Astrocyte of the spinal cord (primary cell): Measurements from ENCODE around the gene GTPBP4.

Experiments
- DNase-seq: peaks from one replicate; pipeline ENCODE4 v3.0.0; 2011; ENCODE audit warnings: low read depth, low spot score
- H3K4me3 ChIP-seq: 2 replicates; pipeline ENCODE4 v1.5.1; 2011; ENCODE audit warnings: low read depth, mild to moderate bottlenecking, low read length, moderate library complexity
- in situ Hi-C: cut with HindIII; loops from 2 replicates; pipeline ENCODE4 v1.10.0; 2017; ENCODE audit warnings: low sequenced_read_pairs
- TF ChIP-seq, protein P1 (sequence below): IDR thresholded peaks from 2 replicates; pipeline ENCODE4 v1.5.1; 2012; ENCODE audit warnings: low read depth, mild to moderate bottlenecking, low read length, inconsistent platforms

The GTPBP4 gene

DNA sequence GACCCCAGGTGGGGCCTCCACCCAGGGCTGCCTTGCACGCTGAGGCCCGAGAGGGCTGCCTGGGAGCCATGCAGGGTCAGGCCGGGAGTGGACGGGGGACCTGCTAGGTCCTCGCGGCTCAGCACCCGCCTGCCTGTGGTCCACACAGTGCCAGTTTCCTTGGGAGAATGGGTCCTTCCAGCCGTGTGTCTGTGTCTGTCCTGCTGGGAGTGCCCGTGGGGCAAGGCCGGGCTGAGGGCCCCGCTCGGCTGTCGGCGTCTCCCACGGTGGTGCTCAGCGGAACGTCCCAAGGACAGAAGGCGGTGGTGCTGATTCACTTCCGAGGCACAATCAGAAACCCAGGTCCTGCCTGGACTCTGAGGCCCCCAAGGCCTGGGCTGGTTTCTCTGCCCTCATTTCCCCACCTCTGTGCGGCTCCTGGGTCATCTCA is 23.2 kb upstream of the GTPBP4 start:
- no peak overlapping the region for H3K4me3 ChIP-seq
- in situ Hi-C loops: no loop called here
- no peak for DNase-seq
- TF ChIP-seq, protein P1, sequence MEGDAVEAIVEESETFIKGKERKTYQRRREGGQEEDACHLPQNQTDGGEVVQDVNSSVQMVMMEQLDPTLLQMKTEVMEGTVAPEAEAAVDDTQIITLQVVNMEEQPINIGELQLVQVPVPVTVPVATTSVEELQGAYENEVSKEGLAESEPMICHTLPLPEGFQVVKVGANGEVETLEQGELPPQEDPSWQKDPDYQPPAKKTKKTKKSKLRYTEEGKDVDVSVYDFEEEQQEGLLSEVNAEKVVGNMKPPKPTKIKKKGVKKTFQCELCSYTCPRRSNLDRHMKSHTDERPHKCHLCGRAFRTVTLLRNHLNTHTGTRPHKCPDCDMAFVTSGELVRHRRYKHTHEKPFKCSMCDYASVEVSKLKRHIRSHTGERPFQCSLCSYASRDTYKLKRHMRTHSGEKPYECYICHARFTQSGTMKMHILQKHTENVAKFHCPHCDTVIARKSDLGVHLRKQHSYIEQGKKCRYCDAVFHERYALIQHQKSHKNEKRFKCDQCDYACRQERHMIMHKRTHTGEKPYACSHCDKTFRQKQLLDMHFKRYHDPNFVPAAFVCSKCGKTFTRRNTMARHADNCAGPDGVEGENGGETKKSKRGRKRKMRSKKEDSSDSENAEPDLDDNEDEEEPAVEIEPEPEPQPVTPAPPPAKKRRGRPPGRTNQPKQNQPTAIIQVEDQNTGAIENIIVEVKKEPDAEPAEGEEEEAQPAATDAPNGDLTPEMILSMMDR: no peak

DNA sequence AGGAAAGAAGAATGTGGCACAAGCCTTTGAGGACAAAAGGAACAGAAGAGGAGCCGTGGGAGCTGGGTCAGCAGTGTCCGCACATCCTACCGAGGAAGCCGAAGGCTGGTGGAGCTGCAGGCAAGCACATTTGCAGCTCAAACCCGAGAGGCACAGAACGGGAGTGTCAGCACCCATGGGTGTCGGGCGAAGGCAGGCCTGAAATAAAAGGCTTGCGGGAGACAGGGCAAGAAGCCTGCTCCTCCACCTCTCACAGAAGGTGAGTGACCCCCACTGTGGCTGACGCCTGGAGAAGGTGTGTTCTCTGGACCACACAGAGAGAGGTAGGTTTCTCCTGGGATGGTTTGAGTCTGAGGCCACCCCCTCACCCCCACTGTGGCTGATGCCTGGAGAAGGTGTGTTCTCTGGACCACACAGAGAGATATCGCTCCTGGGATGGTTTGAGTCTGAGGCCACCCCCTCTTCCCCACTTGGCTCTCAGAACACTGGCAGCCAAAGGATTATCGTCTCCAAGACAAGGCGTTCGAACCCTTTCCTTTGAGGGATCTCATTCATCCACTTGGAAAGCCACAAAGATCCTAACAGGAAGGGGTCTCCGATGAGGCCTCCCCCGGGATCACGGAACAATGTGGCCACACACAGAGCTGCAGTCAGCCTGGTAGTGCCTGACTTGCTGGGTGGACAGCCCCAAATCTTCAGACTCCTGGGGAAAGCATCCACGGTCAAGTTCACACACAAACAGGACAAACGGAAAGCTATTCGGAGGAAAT is 21.6 kb upstream of the GTPBP4 start:
- in situ Hi-C loops: no loop called here
- H3K4me3 ChIP-seq: no peak overlapping the region
- DNase-seq: no peak
- TF ChIP-seq, protein P1: no peak

GRCh38 chr10:968546-969199 is 19.6 kb upstream of the GTPBP4 start:
- in situ Hi-C loops: no loop called here
- H3K4me3 ChIP-seq: no peak overlapping the region
- TF ChIP-seq, protein P1: no peak
- DNase-seq: no peak

GRCh38 chr10:969473-970150 is 18.6 kb upstream of the GTPBP4 start:
- no peak for DNase-seq
- TF ChIP-seq, protein P1: no peak
- in situ Hi-C loops: no loop called here
- no peak overlapping the region for H3K4me3 ChIP-seq

- no peak for DNase-seq
Observed at GRCh38 chr10:970311-971149, 17.7 kb upstream of the GTPBP4 start.

DNA sequence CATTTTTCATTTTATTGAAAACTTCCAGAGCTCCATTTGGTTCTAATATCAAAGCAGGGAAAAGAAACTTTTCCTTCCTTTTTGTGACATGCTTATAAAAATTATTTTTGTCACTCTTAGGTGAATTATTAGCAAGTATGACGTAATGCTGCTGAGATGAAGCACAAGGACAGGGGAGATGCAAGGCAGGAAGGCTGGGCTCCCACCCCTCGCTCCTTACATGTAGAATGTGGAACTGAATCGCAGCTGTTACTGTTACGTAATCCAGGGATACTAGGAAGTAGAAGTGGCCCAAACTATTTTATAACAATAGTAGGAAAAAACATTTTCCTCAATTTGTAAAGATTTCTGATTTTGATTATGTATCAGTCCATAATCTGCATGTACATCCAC is 17.1 kb upstream of the GTPBP4 start:
- in situ Hi-C loops: no loop called here
- TF ChIP-seq, protein P1: no peak
- DNase-seq: no peak
- no peak overlapping the region for H3K4me3 ChIP-seq

More at GRCh38 chr10:970311-971149, 17.7 kb upstream of the GTPBP4 start:
- H3K4me3 ChIP-seq: no peak overlapping the region
- TF ChIP-seq, protein P1: no peak
- in situ Hi-C loops: no loop called here
